GM12874 (cell line): ENCODE data around the gene GRIK3.

ENCODE experiments used
- TF ChIP-seq, protein P1 (sequence below): IDR thresholded peaks from 2 replicates; pipeline ENCODE4 v1.5.1; 2011; ENCODE audit warnings: low read depth, mild to moderate bottlenecking, control low read depth, low read length, moderate library complexity; ENCODE audit not compliant: insufficient read depth

GRIK3 gene

DNA sequence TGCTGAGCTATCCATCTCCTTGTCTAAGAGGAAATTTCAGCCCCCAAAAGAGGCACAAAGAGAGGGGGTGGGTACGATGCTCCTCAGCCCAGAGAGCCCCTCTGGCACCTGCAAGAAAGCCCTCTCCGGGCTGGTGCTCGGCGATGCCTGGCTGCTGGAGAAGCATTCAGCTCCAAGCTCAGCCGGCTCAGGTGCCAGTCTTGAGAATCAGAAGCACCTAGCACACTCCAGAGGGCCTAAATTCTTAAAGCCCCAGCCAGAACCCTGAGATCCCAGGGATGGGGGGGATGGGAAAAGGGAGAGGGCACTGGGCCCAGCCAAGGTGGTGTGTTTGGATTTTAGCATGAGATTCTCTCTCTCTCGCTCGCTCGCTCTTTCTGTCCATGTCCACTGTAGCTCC, 2.9 kb downstream of the GRIK3 start:
- TF ChIP-seq, protein P1, sequence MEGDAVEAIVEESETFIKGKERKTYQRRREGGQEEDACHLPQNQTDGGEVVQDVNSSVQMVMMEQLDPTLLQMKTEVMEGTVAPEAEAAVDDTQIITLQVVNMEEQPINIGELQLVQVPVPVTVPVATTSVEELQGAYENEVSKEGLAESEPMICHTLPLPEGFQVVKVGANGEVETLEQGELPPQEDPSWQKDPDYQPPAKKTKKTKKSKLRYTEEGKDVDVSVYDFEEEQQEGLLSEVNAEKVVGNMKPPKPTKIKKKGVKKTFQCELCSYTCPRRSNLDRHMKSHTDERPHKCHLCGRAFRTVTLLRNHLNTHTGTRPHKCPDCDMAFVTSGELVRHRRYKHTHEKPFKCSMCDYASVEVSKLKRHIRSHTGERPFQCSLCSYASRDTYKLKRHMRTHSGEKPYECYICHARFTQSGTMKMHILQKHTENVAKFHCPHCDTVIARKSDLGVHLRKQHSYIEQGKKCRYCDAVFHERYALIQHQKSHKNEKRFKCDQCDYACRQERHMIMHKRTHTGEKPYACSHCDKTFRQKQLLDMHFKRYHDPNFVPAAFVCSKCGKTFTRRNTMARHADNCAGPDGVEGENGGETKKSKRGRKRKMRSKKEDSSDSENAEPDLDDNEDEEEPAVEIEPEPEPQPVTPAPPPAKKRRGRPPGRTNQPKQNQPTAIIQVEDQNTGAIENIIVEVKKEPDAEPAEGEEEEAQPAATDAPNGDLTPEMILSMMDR: no peak

DNA sequence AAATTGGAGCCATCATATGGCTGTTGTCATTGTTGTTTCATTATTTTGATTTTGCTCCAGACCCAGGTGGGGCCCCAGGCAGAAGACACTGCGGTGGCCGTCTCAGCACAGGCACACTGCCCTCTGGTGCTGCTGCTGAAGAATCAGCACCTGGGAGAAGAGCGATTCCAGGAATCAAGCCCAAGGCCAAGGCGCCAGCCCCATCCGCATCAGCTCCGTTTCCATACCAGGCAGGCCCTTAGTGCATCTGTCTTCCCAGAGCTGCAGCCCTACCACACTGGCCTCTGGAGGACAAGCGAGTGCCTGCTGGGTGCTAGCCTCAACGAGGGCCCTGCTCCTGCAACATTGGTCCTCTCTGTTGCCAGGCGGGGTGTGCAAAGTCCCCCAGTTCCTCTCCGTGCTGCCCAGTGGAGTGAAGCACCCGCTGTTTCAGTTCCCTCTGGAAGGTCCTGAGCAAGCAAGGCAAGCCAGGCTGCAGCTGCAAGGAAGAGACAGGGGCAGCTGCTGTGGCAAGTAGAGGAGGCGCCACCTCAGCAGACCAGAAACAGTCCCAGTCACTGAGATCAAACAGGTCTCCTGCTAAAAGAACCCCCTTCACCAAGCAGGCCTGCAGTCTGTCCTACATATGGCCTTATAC, 5.2 kb downstream of the GRIK3 start:
- TF ChIP-seq, protein P1: 0 out of 2 replicates have a peak, but pooled peaks have one; percentile 13

DNA sequence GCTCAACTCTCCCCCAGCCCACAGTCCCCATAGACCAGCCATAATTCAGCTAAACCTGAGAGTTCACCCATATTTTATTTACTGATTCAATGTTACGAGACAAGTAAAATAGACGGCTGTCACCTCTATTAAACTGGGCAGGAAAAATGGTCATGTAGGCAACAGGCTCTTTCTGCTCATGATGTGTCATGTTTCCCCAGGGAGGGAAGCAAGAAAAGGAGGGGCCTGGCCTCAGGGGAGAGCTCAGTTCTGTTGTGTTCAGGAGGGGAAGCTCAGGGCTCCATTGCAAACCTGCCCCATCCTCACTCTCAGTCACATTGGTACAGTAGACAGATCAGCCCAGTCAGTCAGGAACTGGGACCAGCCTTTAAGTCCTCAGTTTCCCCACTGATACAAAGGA, 12.8 kb downstream of the GRIK3 start:
- TF ChIP-seq, protein P1: no peak

DNA sequence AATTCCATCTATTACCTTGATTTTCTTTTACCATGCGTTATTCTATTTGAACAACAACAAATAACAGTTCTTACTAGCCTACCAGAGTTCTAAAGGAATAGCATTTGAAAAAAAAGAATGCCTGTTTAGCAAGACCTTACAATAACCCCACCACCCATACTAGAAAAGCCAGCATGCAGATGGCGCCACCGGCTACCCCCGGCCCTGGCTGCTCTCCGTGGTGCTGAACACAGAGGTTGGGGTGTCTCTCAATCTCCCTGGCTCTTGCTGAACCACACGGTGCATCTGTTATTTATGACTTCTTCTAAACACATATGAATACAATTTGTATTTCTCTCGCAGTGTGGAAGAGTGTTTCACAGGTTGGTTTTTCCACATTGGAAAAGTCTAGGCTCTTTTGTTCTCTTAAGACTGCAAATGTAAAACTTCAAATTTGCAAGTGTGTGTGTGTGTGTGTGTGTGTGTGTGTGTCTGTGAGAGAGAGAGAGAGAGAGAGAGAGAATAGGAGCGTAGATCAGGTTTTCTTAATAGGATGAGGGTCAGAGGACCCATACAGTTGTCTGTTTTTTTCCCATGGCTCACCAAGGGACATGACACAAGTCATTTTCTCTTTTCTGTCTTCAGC, 13.6 kb downstream of the GRIK3 start:
- TF ChIP-seq, protein P1: no peak

DNA sequence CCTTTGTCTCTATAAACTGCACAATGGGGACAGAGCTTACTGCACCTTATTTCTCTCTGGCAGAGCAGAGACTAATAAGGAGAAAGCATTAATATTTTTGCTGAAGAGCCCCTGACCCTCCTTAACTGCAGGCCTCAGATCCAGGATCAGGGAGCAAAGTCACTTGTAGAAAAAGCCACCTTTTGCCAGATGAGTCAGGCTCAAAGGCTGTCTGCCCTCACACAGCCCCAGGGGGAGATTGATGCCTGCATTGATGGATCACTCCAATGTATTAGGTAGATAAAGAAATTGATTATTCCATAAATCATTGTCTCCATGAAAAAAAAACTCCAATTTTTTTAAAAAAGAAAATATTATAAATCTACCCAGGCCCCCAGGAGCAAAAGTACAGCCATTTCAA, 15.8 kb downstream of the GRIK3 start:
- TF ChIP-seq, protein P1: no peak

DNA sequence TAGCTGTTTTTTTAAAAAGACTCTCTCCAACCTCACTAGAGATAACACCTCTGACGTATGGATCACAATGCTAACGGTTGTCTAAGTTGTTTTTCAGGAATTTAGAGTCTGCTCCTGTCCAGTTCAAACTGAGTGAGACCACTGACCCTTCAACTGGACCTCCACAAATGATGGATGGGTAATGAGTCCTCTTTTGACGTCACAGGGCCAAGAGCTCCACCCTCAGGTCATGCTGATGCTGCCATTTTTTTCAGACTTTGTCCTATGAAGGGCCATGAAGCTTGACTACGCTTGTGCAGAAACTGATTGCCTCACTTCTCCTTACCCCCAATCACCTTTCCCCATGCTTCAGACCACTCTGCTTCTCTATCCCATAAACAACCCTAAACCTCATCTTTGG, 16.6 kb downstream of the GRIK3 start:
- TF ChIP-seq, protein P1: no peak

DNA sequence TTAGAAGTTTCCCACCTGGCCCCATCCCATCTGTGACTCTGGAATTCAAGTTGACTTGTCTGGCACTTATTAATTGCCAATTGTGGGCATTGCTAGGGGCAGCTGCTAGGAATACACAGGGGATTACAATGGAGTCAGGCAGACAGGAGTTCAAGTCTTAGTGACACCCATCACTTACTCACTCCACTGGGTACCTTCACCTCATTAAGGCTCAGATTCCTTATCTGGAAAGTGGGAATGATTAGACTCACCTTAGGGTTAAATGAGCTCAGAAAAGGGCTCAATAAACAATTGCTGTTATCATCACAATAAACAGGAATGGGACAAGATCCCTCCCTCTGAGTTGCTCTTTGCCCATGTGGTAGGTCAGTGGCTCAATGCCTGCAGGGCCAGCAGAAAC, 18.2 kb downstream of the GRIK3 start:
- TF ChIP-seq, protein P1: no peak
